IMR-90 (cell line): ENCODE measurements around the gene TSN. TPM values are rescaled to one million over a fixed set of nuclear protein-coding genes. Genes with fewer than 3 reads are reported as not detected.

Experiments
- ATAC-seq: fragments of 200-7000 bp; cut with Tn5 transposase; 2 replicates; pipeline ENCODE4 v1.9.1; 2020; ENCODE audit warnings: low read depth, mild to moderate bottlenecking, moderate library complexity
- BruUV-seq: library from RNA; stranded (reverse); fragments of 400-500 nt; replicated peaks from 2 replicates; lab custom pipeline; 2021; lab: Mats Ljungman, UMichigan
- CTCF ChIA-PET: fragments of 300-600 bp; formaldehyde crosslinking; extraction: SDS; loops from one replicate; lab custom pipeline; 2021; ENCODE audit warnings: antibody characterized with exemption; lab: Yijun Ruan, JAX
- POLR2A ChIA-PET: fragments of 300-600 bp; sonication (Branson Sonifier 250); formaldehyde crosslinking; loops from one replicate; lab custom pipeline; 2022; ENCODE audit warnings: antibody characterized with exemption; ENCODE audit not compliant: unreplicated experiment; lab: Charles Lee
- DNase-seq: peaks from one replicate; pipeline ENCODE4 v3.0.0; 2013
- H2AFZ ChIP-seq: replicated peaks from 2 replicates; pipeline ENCODE3; 2013; ENCODE audit warnings: low read length, mild to moderate bottlenecking; ENCODE audit not compliant: poor library complexity
- H2AK5ac ChIP-seq: 2 replicates; pipeline ENCODE4 v1.6.1; 2013; ENCODE audit warnings: low read depth, low read length, inconsistent platforms
- H2AK9ac ChIP-seq: replicated peaks from 2 replicates; pipeline ENCODE3; 2013; ENCODE audit warnings: mild to moderate bottlenecking, low read depth, low read length, moderate library complexity; ENCODE audit not compliant: poor library complexity
- H2BK120ac ChIP-seq: 2 replicates; pipeline ENCODE4 v1.6.1; 2013; ENCODE audit warnings: low read depth, low read length, inconsistent platforms
- H2BK15ac ChIP-seq: 3 replicates; pipeline ENCODE4 v1.6.1; 2013; ENCODE audit warnings: low read depth, low read length, inconsistent platforms
- H2BK20ac ChIP-seq: 2 replicates; pipeline ENCODE4 v1.6.1; 2013; ENCODE audit warnings: low read depth, mild to moderate bottlenecking, inconsistent platforms, low read length, moderate library complexity
- H2BK5ac ChIP-seq: 2 replicates; pipeline ENCODE4 v1.6.1; 2013; ENCODE audit warnings: mild to moderate bottlenecking, low read depth, low read length, inconsistent platforms; ENCODE audit not compliant: poor library complexity, severe bottlenecking
- H3K14ac ChIP-seq: replicated peaks from 2 replicates; pipeline ENCODE4 v1.6.1; 2013; ENCODE audit warnings: low read depth, low read length, inconsistent platforms
- H3K18ac ChIP-seq: 2 replicates; pipeline ENCODE4 v1.6.1; 2013; ENCODE audit warnings: low read depth, low read length, control low read depth
- H3K23ac ChIP-seq: 2 replicates; pipeline ENCODE4 v1.6.1; 2013; ENCODE audit warnings: low read depth, low read length, inconsistent platforms
- H3K27ac ChIP-seq: 2 replicates; pipeline ENCODE4 v1.5.1; 2013; ENCODE audit warnings: mild to moderate bottlenecking, control low read depth, low read length; ENCODE audit not compliant: insufficient read depth
- H3K27me3 ChIP-seq: 2 replicates; pipeline ENCODE4 v1.6.1; 2013; ENCODE audit warnings: low read length; ENCODE audit not compliant: control insufficient read depth, insufficient read depth
- H3K36me3 ChIP-seq: 2 replicates; pipeline ENCODE4 v1.6.1; 2013; ENCODE audit warnings: low read length, mixed read lengths; ENCODE audit not compliant: control insufficient read depth, insufficient read depth
- H3K4ac ChIP-seq: 2 replicates; pipeline ENCODE4 v1.6.1; 2013; ENCODE audit warnings: low read depth, low read length, inconsistent platforms
- H3K4me1 ChIP-seq: 2 replicates; pipeline ENCODE4 v1.6.1; 2013; ENCODE audit warnings: low read length, mixed read lengths; ENCODE audit not compliant: control insufficient read depth, insufficient read depth
- H3K4me2 ChIP-seq: 2 replicates; pipeline ENCODE4 v1.6.1; 2013; ENCODE audit warnings: low read depth, mild to moderate bottlenecking, control low read depth, low read length, moderate library complexity
- H3K4me3 ChIP-seq: 2 replicates; pipeline ENCODE4 v1.5.1; 2013; ENCODE audit warnings: low read depth, mild to moderate bottlenecking, control low read depth, low read length, moderate library complexity; ENCODE audit not compliant: insufficient read depth
- H3K56ac ChIP-seq: 2 replicates; pipeline ENCODE4 v1.6.1; 2013; ENCODE audit warnings: low read length, inconsistent platforms; ENCODE audit not compliant: insufficient read depth; ENCODE audit errors: extremely low read depth
- H3K79me1 ChIP-seq, 2 experiments: 2 replicates each; pipeline ENCODE4 v1.6.1; 2013; ENCODE audit warnings: low read length in 2 of 2, inconsistent platforms in 1 of 2, low read depth in 1 of 2
- H3K9ac ChIP-seq: 2 replicates; pipeline ENCODE4 v1.6.1; 2013; ENCODE audit warnings: low read depth, low read length, control low read depth
- H3K9me1 ChIP-seq: 2 replicates; pipeline ENCODE4 v1.6.1; 2013; ENCODE audit warnings: low read length, inconsistent platforms; ENCODE audit not compliant: insufficient read depth
- H3K9me3 ChIP-seq: 2 replicates; pipeline ENCODE4 v1.6.1; 2013; ENCODE audit warnings: low read length; ENCODE audit not compliant: control insufficient read depth, insufficient read depth
- H4K20me1 ChIP-seq: 2 replicates; pipeline ENCODE4 v1.6.1; 2013; ENCODE audit warnings: low read length, inconsistent platforms; ENCODE audit not compliant: insufficient read depth
- H4K5ac ChIP-seq: 2 replicates; pipeline ENCODE4 v1.6.1; 2013; ENCODE audit warnings: mild to moderate bottlenecking, low read depth, low read length, control low read depth
- H4K8ac ChIP-seq, 2 experiments: 2 replicates each; pipeline ENCODE4 v1.6.1; 2013; ENCODE audit warnings: low read depth in 2 of 2, low read length in 2 of 2, control low read depth in 1 of 2, inconsistent platforms in 1 of 2
- H4K91ac ChIP-seq: 2 replicates; pipeline ENCODE4 v1.6.1; 2013; ENCODE audit warnings: low read depth, low read length, inconsistent platforms; ENCODE audit not compliant: insufficient read depth
- BHLHE40 ChIP-seq: fragments of 150-350 bp; IDR thresholded peaks from 2 replicates; pipeline ENCODE4 v1.6.1; 2016; ENCODE audit warnings: mild to moderate bottlenecking, low read depth, low read length
- CEBPB ChIP-seq: IDR thresholded peaks from 2 replicates; pipeline ENCODE4 v1.6.1; 2012; ENCODE audit warnings: low read depth, low read length, improper control_type of control experiment
- CHD1 ChIP-seq: IDR thresholded peaks from 2 replicates; pipeline ENCODE4 v1.6.1; 2012; ENCODE audit warnings: low read depth, low read length, improper control_type of control experiment
- FOS ChIP-seq: fragments of 150-350 bp; IDR thresholded peaks from 2 replicates; pipeline ENCODE4 v1.6.1; 2016; ENCODE audit warnings: low read depth, low read length
- MAFK ChIP-seq: IDR thresholded peaks from 2 replicates; pipeline ENCODE4 v1.6.1; 2012; ENCODE audit warnings: low read depth, low read length, improper control_type of control experiment
- MAZ ChIP-seq: IDR thresholded peaks from 2 replicates; pipeline ENCODE4 v1.6.1; 2012; ENCODE audit warnings: low read depth, mild to moderate bottlenecking, low read length, improper control_type of control experiment, moderate library complexity, borderline replicate concordance
- MXI1 ChIP-seq: IDR thresholded peaks from 2 replicates; pipeline ENCODE4 v1.6.1; 2012; ENCODE audit warnings: low read depth, mild to moderate bottlenecking, low read length, moderate library complexity, borderline replicate concordance
- POLR2A ChIP-seq: IDR thresholded peaks from 2 replicates; pipeline ENCODE4 v1.6.1; 2012; ENCODE audit warnings: mild to moderate bottlenecking, low read depth, low read length
- RAD21 ChIP-seq: IDR thresholded peaks from 2 replicates; pipeline ENCODE4 v1.6.1; 2012; ENCODE audit warnings: low read length, improper control_type of control experiment
- RCOR1 ChIP-seq: IDR thresholded peaks from 2 replicates; pipeline ENCODE4 v1.6.1; 2012; ENCODE audit warnings: mild to moderate bottlenecking, low read length, improper control_type of control experiment; ENCODE audit not compliant: insufficient replicate concordance
- SMC3 ChIP-seq: fragments of 150-350 bp; IDR thresholded peaks from 2 replicates; pipeline ENCODE4 v1.6.1; 2016; ENCODE audit warnings: low read depth, mild to moderate bottlenecking, antibody characterized with exemption, low read length, moderate library complexity
- WGBS, 2 experiments: methylation state at CpG; one replicate each; pipeline versions ENCODE4 v1.1.5 to v1.1.7; 2013; ENCODE audit warnings: missing lambda C conversion rate in 2 of 2; ENCODE audit not compliant: insufficient read length in 1 of 2; ENCODE audit errors: extremely low coverage in 2 of 2; 5-methylcytosine and 5-hydroxymethylcytosine counted together
- dilution Hi-C: fragments of 300-500 bp; cut with HindIII; formaldehyde crosslinking; loops from one replicate; pipeline ENCODE4 v1.14.3; 2018; ENCODE audit warnings: low sequenced_read_pairs; ENCODE audit not compliant: unreplicated experiment
- in situ Hi-C: fragments of 300-500 bp; cut with MboI; formaldehyde crosslinking; loops from 3 replicates; pipeline ENCODE4 v1.14.3; 2019; ENCODE audit warnings: low sequenced_read_pairs, inconsistent platforms, mixed read lengths
- intact Hi-C: fragments of 100-400 bp; cut with micrococcal nuclease; formaldehyde crosslinking; loops from 2 replicates; pipeline ENCODE4 v1.10.0; 2022
- polyA plus RNA-seq, 3 experiments: library from polyadenylated mRNA; depleted of rRNA; stranded (reverse); fragments of >200 nt; gene quantifications; 2 replicates each; pipeline ENCODE4 v1.2.3, GENCODE V29; 2012; ENCODE audit warnings: low replicate concordance in 1 of 3
- total RNA-seq: library from RNA; depleted of rRNA; stranded (reverse); fragments of >200 nt; gene quantifications from 2 replicates; pipeline ENCODE4 v1.2.3, GENCODE V29; 2012

The TSN gene
- total and polyA plus RNA-seq, 2 of the 4 experiments (the other 2 are of a cell fraction) = 31.0 to 56.3 TPM

GRCh38 chr2:121801916-121802315, 46.5 kb downstream of the TSN start:
- Histone ChIP-seq H2AFZ (no peak overlapping the region), H3K4me1 (no peaks in the 10 kb centered on the region), H2AK9ac (no peak overlapping the region), H2BK120ac (no peak overlapping the region), H4K5ac (no peak overlapping the region), H4K20me1 (no peaks in the 10 kb centered on the region), H3K14ac (no peak overlapping the region), H4K8ac (no peak overlapping the region), H3K27me3 (peaks cover 9% of the 10 kb centered on the region), H3K56ac (no peak overlapping the region), H3K27ac (no peak overlapping the region), H3K36me3 (no peaks in the 10 kb centered on the region), H3K4me2 (no peak overlapping the region), H3K4ac (no peak overlapping the region), H3K9me3 (no peaks in the 10 kb centered on the region), H3K23ac (no peak overlapping the region), H3K79me1 (no peaks in the 10 kb centered on the region), H3K9me1 (no peaks in the 10 kb centered on the region), H2AK5ac (no peak overlapping the region), H2BK15ac (no peak overlapping the region), H3K4me3 (no peak overlapping the region), H4K91ac (no peak overlapping the region), H2BK20ac (no peak overlapping the region), H3K18ac (no peak overlapping the region), H2BK5ac (no peak overlapping the region), H3K9ac (no peak overlapping the region)
- POLR2A ChIA-PET = no interaction called here
- DNase-seq (no peak), ATAC-seq (no peak)
- in situ Hi-C loops = loop anchor here (25.0 kb wide), 1 partner anchor 660 kb away; no protein-coding TSS in a partner anchor
- no TSS peak for BruUV-seq
- intact Hi-C loops = no loop called here
- CTCF ChIA-PET = no interaction called here
- dilution Hi-C loops = no loop called here
- TF ChIP-seq POLR2A = no peak
- no peak for TF ChIP-seq CHD1
- no peak for TF ChIP-seq SMC3
- TF ChIP-seq MAFK = no peak
- TF ChIP-seq CEBPB = no peak
- no peak for TF ChIP-seq MAZ
- no peak for TF ChIP-seq RAD21
- no peak for TF ChIP-seq FOS
- TF ChIP-seq MXI1 = no peak
- TF ChIP-seq RCOR1 = no peak
- no peak for TF ChIP-seq BHLHE40
- no CpG with 5 or more reads among the region's 2 CpGs for WGBS, 2 experiments
